Progenitor cell of endocrine pancreas (in vitro differentiated cells): ENCODE data around the gene DBN1. TPM values are rescaled to one million over a fixed set of nuclear protein-coding genes. Genes with fewer than 3 reads are reported as not detected.
A peak's percentile ranks its signal among the peaks of the same experiment; 100 is the strongest.

Experiments
- DNase-seq: peaks from one replicate; pipeline ENCODE4 v3.0.0; 2021; ENCODE audit warnings: low spot score; ENCODE audit not compliant: unreplicated experiment
- H3K27ac Mint-ChIP-seq: 2 replicates; pipeline ENCODE4 v1.8.0; 2021; ENCODE audit warnings: mild to moderate bottlenecking, moderate library complexity, mixed read lengths
- H3K27me3 Mint-ChIP-seq: 2 replicates; pipeline ENCODE4 v1.8.0; 2021; ENCODE audit warnings: mixed read lengths
- H3K36me3 Mint-ChIP-seq: 2 replicates; pipeline ENCODE4 v1.8.0; 2022; ENCODE audit warnings: mixed read lengths; ENCODE audit not compliant: insufficient read depth
- H3K4me1 Mint-ChIP-seq: 2 replicates; pipeline ENCODE4 v1.8.0; 2021; ENCODE audit warnings: low read depth, mixed read lengths
- H3K4me3 Mint-ChIP-seq: 2 replicates; pipeline ENCODE4 v1.8.0; 2021; ENCODE audit warnings: low read depth, mild to moderate bottlenecking, moderate library complexity, mixed read lengths
- H3K9me3 Mint-ChIP-seq: 2 replicates; pipeline ENCODE4 v1.8.0; 2021; ENCODE audit warnings: low read depth, mixed read lengths
- total RNA-seq: library from RNA; stranded (reverse); gene quantifications from 2 replicates; pipeline ENCODE4 v1.2.1, GENCODE V29; 2021
- TF ChIP-seq, protein P1 (sequence below): fragments of 200-600 bp; sonication (generic); IDR thresholded peaks from one replicate; pipeline ENCODE4 v1.5.0; 2021; ENCODE audit warnings: antibody characterized with exemption, mild to moderate bottlenecking; ENCODE audit not compliant: unreplicated experiment

The DBN1 gene
- total RNA-seq, 1 donor from 2014 or later: 396 TPM

DNA sequence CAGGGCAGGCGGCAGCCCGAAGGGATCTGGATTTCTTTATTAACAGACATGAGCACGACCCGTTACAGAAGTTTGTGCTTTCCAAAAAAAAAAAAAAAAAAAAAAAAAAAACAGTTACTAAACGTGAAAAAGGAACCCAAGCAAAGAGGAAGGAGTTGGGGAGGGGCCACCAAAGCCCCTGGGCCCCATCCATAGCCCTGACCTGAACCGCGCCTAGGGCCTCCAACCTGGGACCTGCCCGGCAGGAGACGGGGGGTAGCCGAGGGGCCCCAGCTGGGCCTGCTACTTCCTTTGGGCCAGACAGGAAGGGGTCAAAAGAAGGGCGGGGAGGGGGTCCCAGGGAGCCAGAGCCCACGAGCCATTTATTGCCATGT, 16.9 kb downstream of the DBN1 start:
- Mint-ChIP-seq H3K36me3 (peaks cover 12% of the 10 kb centered on the region), H3K27me3 (no peaks in the 10 kb centered on the region), H3K27ac (peak overlapping the region; percentile 91), H3K9me3 (no peaks in the 10 kb centered on the region), H3K4me1 (peaks cover 10% of the 10 kb centered on the region), H3K4me3 (no peak overlapping the region)
- DNase-seq: no peak
- TF ChIP-seq, protein P1, sequence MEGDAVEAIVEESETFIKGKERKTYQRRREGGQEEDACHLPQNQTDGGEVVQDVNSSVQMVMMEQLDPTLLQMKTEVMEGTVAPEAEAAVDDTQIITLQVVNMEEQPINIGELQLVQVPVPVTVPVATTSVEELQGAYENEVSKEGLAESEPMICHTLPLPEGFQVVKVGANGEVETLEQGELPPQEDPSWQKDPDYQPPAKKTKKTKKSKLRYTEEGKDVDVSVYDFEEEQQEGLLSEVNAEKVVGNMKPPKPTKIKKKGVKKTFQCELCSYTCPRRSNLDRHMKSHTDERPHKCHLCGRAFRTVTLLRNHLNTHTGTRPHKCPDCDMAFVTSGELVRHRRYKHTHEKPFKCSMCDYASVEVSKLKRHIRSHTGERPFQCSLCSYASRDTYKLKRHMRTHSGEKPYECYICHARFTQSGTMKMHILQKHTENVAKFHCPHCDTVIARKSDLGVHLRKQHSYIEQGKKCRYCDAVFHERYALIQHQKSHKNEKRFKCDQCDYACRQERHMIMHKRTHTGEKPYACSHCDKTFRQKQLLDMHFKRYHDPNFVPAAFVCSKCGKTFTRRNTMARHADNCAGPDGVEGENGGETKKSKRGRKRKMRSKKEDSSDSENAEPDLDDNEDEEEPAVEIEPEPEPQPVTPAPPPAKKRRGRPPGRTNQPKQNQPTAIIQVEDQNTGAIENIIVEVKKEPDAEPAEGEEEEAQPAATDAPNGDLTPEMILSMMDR: no peak

DNA sequence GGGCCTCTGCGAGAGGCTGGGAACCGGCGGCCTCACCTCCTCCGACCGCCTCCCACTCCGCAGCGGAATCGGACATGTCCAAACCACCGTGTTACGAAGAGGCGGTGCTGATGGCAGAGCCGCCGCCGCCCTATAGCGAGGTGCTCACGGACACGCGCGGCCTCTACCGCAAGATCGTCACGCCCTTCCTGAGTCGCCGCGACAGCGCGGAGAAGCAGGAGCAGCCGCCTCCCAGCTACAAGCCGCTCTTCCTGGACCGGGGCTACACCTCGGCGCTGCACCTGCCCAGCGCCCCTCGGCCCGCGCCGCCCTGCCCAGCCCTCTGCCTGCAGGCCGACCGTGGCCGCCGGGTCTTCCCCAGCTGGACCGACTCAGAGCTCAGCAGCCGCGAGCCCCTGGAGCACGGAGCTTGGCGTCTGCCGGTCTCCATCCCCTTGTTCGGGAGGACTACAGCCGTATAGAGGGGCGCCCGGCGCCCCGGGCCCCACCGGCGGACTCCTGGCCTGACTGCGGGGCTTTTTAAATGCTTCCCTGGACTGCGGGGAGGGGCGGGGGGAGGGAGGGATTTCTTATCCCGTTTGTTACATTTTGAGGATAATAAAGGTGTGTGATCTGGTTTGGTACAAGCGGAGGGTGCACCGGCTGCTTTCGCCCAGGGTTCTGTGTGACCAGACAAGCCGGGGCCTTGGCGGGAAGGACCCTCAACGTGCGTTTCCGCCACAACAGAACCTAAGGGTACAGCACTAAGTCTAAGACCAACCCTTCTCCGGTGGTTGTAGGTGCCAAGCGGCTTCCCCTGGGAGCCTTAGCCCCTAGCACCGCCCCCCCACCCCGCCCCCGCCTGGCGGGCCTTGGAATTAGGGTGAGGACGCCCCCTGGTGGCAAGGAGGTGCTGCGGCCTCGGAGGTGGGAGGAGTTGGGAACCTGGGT, 17.5 kb downstream of the DBN1 start:
- TF ChIP-seq, protein P1: peak; percentile 95
- Mint-ChIP-seq H3K9me3 (no peaks in the 10 kb centered on the region), H3K27me3 (no peaks in the 10 kb centered on the region), H3K4me1 (peaks cover 10% of the 10 kb centered on the region), H3K27ac (peak overlapping the region; percentile 96), H3K36me3 (peaks cover 8% of the 10 kb centered on the region), H3K4me3 (peak overlapping the region; percentile 78)
- peak; percentile 97 for DNase-seq

DNA sequence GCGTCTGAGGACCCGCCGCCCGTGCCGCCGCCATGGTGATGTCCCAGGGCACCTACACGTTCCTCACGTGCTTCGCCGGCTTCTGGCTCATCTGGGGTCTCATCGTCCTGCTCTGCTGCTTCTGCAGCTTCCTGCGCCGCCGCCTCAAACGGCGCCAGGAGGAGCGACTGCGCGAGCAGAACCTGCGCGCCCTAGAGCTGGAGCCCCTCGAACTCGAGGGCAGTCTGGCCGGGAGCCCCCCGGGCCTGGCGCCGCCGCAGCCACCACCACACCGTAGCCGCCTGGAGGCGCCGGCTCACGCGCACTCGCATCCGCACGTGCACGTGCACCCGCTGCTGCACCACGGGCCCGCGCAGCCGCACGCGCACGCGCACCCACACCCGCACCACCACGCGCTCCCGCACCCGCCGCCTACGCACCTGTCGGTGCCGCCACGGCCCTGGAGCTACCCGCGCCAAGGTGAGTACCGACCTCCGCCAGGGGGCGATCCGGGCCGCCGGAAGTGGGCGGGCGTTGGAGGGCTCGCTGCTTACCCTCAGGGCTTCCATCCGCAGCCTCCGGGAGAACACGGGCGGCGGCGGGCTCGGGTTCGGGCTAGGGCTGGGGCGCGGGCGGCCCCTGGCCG, 18.3 kb downstream of the DBN1 start:
- H3K27me3 Mint-ChIP-seq: no peaks in the 10 kb centered on the region
- peaks cover 8% of the 10 kb centered on the region for H3K36me3 Mint-ChIP-seq
- peaks cover 10% of the 10 kb centered on the region for H3K4me1 Mint-ChIP-seq
- peak; percentile 94 for DNase-seq
- H3K4me3 Mint-ChIP-seq: peak overlapping the region; percentile 78
- H3K27ac Mint-ChIP-seq: peak overlapping the region; percentile 84
- TF ChIP-seq, protein P1: peak; percentile 87
- no peaks in the 10 kb centered on the region for H3K9me3 Mint-ChIP-seq

DNA sequence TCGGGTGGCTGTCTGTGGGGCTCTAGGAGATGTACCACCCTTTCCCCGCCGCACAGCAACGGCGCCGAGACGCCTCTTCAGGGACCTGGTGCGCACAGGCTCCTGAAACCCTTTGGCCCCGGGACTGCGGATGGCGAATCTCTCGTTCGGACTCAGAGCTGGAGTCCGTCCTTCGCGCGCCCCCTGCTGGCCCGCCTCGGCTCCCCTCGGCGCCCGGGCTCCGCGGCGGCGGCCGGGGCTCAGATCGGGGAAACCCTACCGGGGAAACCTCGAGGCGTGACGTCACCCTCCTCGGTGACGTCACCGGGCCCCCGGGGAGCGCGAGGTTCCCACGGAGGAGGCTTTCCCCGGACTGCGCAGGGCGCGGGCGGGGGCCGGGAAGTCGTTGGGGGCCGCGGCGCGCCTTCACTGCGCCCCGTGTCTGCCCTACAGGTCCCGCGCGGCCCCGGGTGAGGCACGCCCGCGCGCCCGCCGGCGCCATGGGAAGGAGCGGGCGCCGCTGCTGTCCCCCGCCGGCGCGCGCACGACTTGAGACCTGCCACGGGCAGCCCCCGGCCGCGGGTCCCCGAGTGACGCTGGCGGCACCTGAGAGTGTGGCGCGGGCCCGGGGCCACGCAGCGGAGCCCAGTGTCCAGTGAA, 18.9 kb downstream of the DBN1 start:
- peaks cover 10% of the 10 kb centered on the region for H3K4me1 Mint-ChIP-seq
- H3K27me3 Mint-ChIP-seq: no peaks in the 10 kb centered on the region
- H3K27ac Mint-ChIP-seq: no peak overlapping the region
- peak overlapping the region; percentile 78 for H3K4me3 Mint-ChIP-seq
- H3K9me3 Mint-ChIP-seq: no peaks in the 10 kb centered on the region
- peaks cover 8% of the 10 kb centered on the region for H3K36me3 Mint-ChIP-seq
- peak; percentile 94 for DNase-seq
- TF ChIP-seq, protein P1: peak; percentile 88

DNA sequence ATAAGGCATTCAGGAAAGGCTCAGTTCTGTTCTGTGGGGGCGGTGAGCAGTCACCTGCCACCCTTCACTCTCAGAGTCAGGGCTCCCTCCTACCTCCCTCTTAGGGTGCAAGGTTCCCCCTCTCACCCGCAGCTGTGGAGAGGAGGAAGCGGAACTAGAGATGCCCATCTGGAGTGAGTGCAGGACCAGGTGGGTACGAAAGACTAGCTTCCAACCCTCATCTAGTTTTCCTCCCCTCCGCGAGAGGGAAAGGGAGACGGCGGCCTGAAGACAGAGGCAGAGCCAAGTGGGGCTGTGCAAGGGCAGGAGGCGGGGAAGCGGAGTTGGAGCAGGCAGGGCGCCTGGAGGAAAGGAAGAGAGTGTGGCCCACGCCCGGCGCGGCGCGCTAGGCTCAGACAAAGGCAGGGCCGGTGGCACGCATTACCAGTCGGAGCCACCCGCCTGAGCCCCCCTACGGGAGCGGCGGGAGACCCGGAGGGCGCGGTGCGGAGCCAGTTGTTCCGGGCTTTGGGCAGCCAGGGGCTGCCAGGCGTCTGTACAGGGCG, 19.5 kb downstream of the DBN1 start:
- Mint-ChIP-seq H3K4me1 (peaks cover 10% of the 10 kb centered on the region), H3K27me3 (no peaks in the 10 kb centered on the region), H3K9me3 (no peaks in the 10 kb centered on the region), H3K36me3 (peaks cover 8% of the 10 kb centered on the region), H3K27ac (peak overlapping the region; percentile 93), H3K4me3 (peak overlapping the region; percentile 74)
- peak; percentile 45 for DNase-seq
- TF ChIP-seq, protein P1: no peak
